Nephron (organoid): ENCODE data around the gene IQSEC1.

ENCODE experiments used
- H3K27ac Mint-ChIP-seq, 3 experiments: 2 replicates each; pipeline ENCODE4 v1.8.0; 2020; ENCODE audit warnings: mixed read lengths in 3 of 3, mild to moderate bottlenecking in 2 of 3, moderate library complexity in 1 of 3
- H3K27me3 Mint-ChIP-seq: 2 replicates; pipeline ENCODE4 v1.8.0; 2021; ENCODE audit warnings: low read depth, mild to moderate bottlenecking, moderate library complexity, mixed read lengths
- H3K36me3 Mint-ChIP-seq: 2 replicates; pipeline ENCODE4 v1.8.0; 2020; ENCODE audit warnings: low read depth, mixed read lengths
- H3K4me1 Mint-ChIP-seq: 2 replicates; pipeline ENCODE4 v1.8.0; 2020; ENCODE audit warnings: mixed read lengths
- H3K4me3 Mint-ChIP-seq, 3 experiments: 2 replicates each; pipeline ENCODE4 v1.8.0; 2020; ENCODE audit warnings: mild to moderate bottlenecking in 3 of 3, mixed read lengths in 3 of 3, moderate library complexity in 2 of 3
- H3K9me3 Mint-ChIP-seq: 2 replicates; pipeline ENCODE4 v1.8.0; 2020; ENCODE audit warnings: mixed read lengths
- CTCF ChIP-seq, 3 experiments: fragments of 200-600 bp; sonication (generic); IDR thresholded peaks; one replicate each; pipeline ENCODE4 v1.5.0; 2021; ENCODE audit warnings: antibody characterized with exemption in 3 of 3; ENCODE audit not compliant: unreplicated experiment in 3 of 3

Gene IQSEC1

GRCh38 chr3:12931273-12931905, 141.8 kb downstream of the IQSEC1 start:
- Mint-ChIP-seq H3K36me3 (peaks cover 3% of the 10 kb centered on the region), H3K4me1 (peaks cover 28% of the 10 kb centered on the region), H3K27me3 (no peaks in the 10 kb centered on the region), H3K9me3 (no peaks in the 10 kb centered on the region), H3K27ac (no peak overlapping the region), H3K4me3 (no peak overlapping the region)
- no peak for TF ChIP-seq CTCF (IDR thresholded peaks at IDR 0.05; ENCODE audit: unreplicated experiment in 3 of 3)

DNA sequence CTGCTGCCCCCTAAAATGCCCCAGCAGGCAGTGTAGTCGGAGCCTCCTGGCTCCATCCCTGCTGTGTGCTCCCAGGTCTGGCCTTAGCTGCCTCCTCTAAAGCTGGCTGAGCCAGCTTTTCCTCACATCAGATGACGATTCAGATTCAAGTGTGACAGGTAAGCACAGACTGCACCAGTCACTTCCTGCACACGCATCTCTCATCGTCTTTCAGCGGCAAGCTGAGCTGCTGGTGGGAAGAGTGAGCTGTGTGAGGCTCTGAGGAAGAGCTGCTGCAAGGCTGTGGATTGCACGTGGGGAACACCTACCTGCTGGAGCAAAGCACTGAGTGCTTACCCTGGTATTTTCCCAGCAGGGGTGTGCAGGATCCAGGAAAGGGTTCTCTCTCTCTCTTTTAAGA, 143.4 kb downstream of the IQSEC1 start:
- H3K27me3 Mint-ChIP-seq, result no peaks in the 10 kb centered on the region

DNA sequence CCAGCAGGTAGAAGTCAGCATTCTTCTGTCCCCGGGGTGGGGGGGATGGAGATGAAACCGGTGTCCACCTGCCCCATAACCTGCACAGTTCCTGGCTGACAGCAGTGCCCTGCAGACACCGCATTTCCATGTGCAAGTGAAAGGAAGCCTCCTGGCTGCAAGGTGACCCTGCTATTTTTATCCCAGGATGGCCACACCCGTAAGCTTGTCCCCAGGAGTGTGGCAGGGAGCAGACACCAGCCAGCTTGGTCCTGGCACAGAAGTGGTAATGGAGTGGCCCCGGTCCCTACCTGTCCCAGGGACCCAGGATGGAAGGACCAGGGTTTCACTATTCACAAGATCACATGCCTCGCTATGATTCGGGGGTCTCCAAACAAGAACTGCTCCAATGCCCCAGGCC, 146.6 kb downstream of the IQSEC1 start:
- TF ChIP-seq CTCF (IDR thresholded peaks at IDR 0.05; ENCODE audit: unreplicated experiment in 3 of 3), result no peak
- peaks cover 6% of the 10 kb centered on the region for H3K4me1 Mint-ChIP-seq

More for the DNA sequence above, 143.4 kb downstream of the IQSEC1 start:
- Mint-ChIP-seq H3K27ac (no peak overlapping the region), H3K9me3 (no peaks in the 10 kb centered on the region), H3K36me3 (peaks cover 3% of the 10 kb centered on the region), H3K4me3 (no peak overlapping the region), H3K4me1 (peaks cover 21% of the 10 kb centered on the region)
- no peak for TF ChIP-seq CTCF (IDR thresholded peaks at IDR 0.05; ENCODE audit: unreplicated experiment in 3 of 3)

GRCh38 chr3:12925648-12926047, 147.6 kb downstream of the IQSEC1 start:
- Mint-ChIP-seq H3K9me3 (no peaks in the 10 kb centered on the region), H3K36me3 (peaks cover 13% of the 10 kb centered on the region), H3K27me3 (no peaks in the 10 kb centered on the region), H3K4me3 (no peak overlapping the region), H3K4me1 (peaks cover 6% of the 10 kb centered on the region), H3K27ac (no peak overlapping the region)
- no peak for TF ChIP-seq CTCF (IDR thresholded peaks at IDR 0.05; ENCODE audit: unreplicated experiment in 3 of 3)

More for the DNA sequence above, 146.6 kb downstream of the IQSEC1 start:
- no peaks in the 10 kb centered on the region for H3K27me3 Mint-ChIP-seq
- H3K9me3 Mint-ChIP-seq, result no peaks in the 10 kb centered on the region
- H3K4me3 Mint-ChIP-seq, result no peak overlapping the region
- peaks cover 9% of the 10 kb centered on the region for H3K36me3 Mint-ChIP-seq
- H3K27ac Mint-ChIP-seq, result no peak overlapping the region

DNA sequence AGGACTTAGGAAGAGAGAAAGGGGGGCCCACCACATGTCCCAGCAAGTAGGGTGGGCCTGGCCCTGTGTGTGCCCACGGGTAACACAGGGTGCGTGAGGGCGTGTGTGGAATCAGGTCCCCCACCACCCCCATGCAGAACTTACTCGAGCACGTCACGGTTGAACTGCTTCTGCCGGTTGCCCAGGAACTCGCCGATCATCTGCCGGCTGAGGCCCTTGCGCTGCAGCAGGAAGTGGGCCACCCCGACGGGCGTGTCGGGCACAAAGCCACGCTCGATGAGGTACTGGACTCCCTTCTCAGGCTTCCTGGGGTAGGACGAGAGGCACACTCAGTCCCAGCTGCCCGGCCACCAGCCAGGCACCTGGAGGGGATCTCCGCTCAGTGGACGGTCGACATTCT, 148.8 kb downstream of the IQSEC1 start:
- H3K4me1 Mint-ChIP-seq, result peaks cover 6% of the 10 kb centered on the region
- no peaks in the 10 kb centered on the region for H3K27me3 Mint-ChIP-seq
- H3K27ac Mint-ChIP-seq, result no peak overlapping the region
- H3K4me3 Mint-ChIP-seq, result no peak overlapping the region
- no peaks in the 10 kb centered on the region for H3K9me3 Mint-ChIP-seq
- H3K36me3 Mint-ChIP-seq, result peaks cover 13% of the 10 kb centered on the region
- no peak for TF ChIP-seq CTCF (IDR thresholded peaks at IDR 0.05; ENCODE audit: unreplicated experiment in 3 of 3)

DNA sequence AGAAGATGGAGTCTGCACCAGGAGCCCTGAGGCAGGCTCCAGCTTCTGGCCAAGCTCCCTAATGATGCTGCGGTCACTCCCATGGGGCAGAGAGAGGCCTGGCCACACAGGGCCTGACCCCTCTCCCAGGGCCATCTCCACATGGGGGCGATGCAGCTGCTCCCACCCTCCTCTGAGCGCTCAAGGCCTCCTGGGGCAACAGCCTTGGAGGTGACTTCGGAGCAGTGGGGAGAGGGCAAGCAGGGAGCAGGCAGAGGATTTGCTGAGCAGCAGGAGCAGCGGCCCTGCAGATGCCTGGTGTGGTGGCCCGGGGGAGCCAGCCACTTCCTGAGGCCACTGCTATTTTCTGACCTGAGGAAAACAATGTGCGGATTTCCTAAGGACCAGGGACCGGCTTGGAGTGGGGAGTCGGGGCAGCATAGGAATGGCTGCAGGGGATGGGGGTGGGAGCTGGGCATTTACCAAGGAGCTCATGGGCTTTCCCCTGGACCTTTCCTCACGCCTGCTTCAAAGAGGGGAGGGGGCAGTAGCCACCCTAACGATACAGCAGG, 150.3 kb downstream of the IQSEC1 start:
- no peak overlapping the region for H3K27ac Mint-ChIP-seq
- H3K4me1 Mint-ChIP-seq, result peaks cover 6% of the 10 kb centered on the region
- no peaks in the 10 kb centered on the region for H3K27me3 Mint-ChIP-seq
- H3K4me3 Mint-ChIP-seq, result no peak overlapping the region
- H3K36me3 Mint-ChIP-seq, result peaks cover 13% of the 10 kb centered on the region
- TF ChIP-seq CTCF (IDR thresholded peaks at IDR 0.05; ENCODE audit: unreplicated experiment in 3 of 3), result no peak
- H3K9me3 Mint-ChIP-seq, result no peaks in the 10 kb centered on the region
